ENCODE measurements around the gene NDUFS7. TPM values are rescaled to one million over a fixed set of nuclear protein-coding genes. Genes with fewer than 3 reads are reported as not detected.

Gene NDUFS7
- total and polyA plus RNA-seq, 2 donors (not counting 3 experiments of a cell fraction or from before 2014, with no cell fraction given), result 101 to 224 TPM

- dilution Hi-C loops (cut with MboI; ENCODE audit: extremely low pct_ligation_motif_present, low sequenced_read_pairs) (no loop called here), intact Hi-C loops (cut with micrococcal nuclease) (no loop called here)
- H3K9me1 ChIP-seq (replicated peaks; ENCODE audit: control insufficient read depth, extremely low read depth, insufficient read depth, low read length), result no peaks in the 10 kb centered on the region
- ChIA-PET CTCF (interaction anchor here (0.8 to 1.4 kb wide), 2 partner anchors 21 to 45 kb away, joined by 3 to 7 read pairs; no protein-coding TSS in a partner anchor), POLR2A (no interaction called here)
- DNase-seq (ENCODE audit: low read depth, low spot score) (peak; percentile 24), FAIRE-seq (no peak)
- H3K4me2 ChIP-seq (ENCODE audit: insufficient read depth, low read length), result peak overlapping the region; percentile 28
- peaks cover 0 to 25% of the 10 kb centered on the region in 2 experiments for H3K36me3 ChIP-seq (ENCODE audit: control insufficient read depth in 2 of 2, extremely low read depth in 1 of 2, insufficient read depth in 2 of 2, low read length in 2 of 2)
- peak overlapping the region; percentile 21 for H3K27ac ChIP-seq (ENCODE audit: insufficient read depth, low read depth, low read length)
- H2AFZ ChIP-seq (ENCODE audit: low read depth, low read length), result no peak overlapping the region
- no peaks in the 10 kb centered on the region for H4K20me1 ChIP-seq (replicated peaks; ENCODE audit: control insufficient read depth, extremely low read depth, insufficient read depth, low read length)
- no peak overlapping the region for H3K4me3 ChIP-seq (replicated peaks in 1 of 3; ENCODE audit: insufficient read depth in 1 of 3, low read depth in 1 of 3, low read length in 3 of 3)
- TF ChIP-seq CTCF (IDR thresholded peaks at IDR 0.05; ENCODE audit: extremely low read depth in 1 of 2, insufficient read depth in 1 of 2, low read depth in 1 of 2, low read length in 2 of 2), result no peak
- TF ChIP-seq FOS (IDR thresholded peaks at IDR 0.05; ENCODE audit: borderline replicate concordance, insufficient read depth, low read length), result no peak
- no peak overlapping the region for H3K9ac ChIP-seq (replicated peaks; ENCODE audit: extremely low read depth, insufficient read depth, low read length)
- H3K79me2 ChIP-seq (ENCODE audit: control insufficient read depth, insufficient read depth, low read length), result no peaks in the 10 kb centered on the region
- no peaks in the 10 kb centered on the region for H3K27me3 ChIP-seq (ENCODE audit: control insufficient read depth in 2 of 2, insufficient read depth in 2 of 2, low read length in 2 of 2)
- no TSS peak for BruUV-seq (replicated peaks)
- peaks cover 16% of the 10 kb centered on the region for H3K4me1 ChIP-seq (ENCODE audit: control insufficient read depth, extremely low read depth, insufficient read depth, low read length)
- no peaks in the 10 kb centered on the region for H3K9me3 ChIP-seq (replicated peaks; ENCODE audit: control insufficient read depth, insufficient read depth, low read length)
Measured at GRCh38 chr19:1360818-1361461, 22.8 kb upstream of the NDUFS7 start.

DNA sequence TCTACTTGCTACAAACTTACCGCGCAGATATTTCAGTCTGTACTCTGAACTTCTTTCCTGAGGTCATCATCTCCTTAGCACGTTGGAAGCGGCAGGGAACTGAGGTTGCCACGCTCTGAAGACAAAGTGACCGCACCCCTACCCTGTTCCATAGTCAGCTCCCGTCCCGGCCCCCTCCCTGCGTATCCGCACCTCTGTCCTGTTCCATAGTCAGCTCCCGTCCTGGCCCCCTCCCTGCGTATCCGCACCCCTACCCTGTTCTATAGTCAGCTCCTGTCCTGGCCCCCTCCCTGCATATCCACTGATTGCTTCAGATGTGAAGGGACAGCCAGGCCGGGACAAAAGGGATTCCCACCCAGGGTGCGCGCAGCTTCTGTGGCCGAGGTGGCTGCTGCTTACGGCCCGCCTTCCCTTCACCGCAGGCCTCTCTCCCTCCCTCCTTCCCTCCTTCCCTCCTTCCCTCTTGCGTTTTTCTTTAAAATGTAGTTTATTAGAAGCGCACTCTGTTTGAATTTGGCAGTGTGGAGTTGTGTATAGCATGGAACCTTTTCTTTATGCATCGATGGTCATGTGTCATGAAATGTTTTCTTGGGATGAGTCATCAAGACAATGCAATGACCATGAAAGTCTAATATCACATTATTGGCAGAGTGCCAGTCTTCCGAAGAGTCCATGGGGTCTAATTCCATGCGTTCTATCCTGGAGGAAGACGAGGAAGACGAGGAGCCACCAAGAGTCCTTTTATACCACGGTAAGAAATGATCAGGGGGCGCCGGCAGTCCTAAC lies 21.9 kb upstream of the NDUFS7 start:
- Histone ChIP-seq H4K20me1 (replicated peaks; ENCODE audit: control insufficient read depth, extremely low read depth, insufficient read depth, low read length) (no peaks in the 10 kb centered on the region), H2AFZ (ENCODE audit: low read depth, low read length) (no peak overlapping the region), H3K27me3 (ENCODE audit: control insufficient read depth in 2 of 2, insufficient read depth in 2 of 2, low read length in 2 of 2) (no peaks in the 10 kb centered on the region), H3K4me2 (ENCODE audit: insufficient read depth, low read length) (peak overlapping the region; percentile 28), H3K4me1 (ENCODE audit: control insufficient read depth, extremely low read depth, insufficient read depth, low read length) (peaks cover 8% of the 10 kb centered on the region), H3K27ac (ENCODE audit: insufficient read depth, low read depth, low read length) (peak overlapping the region; percentile 5), H3K9me1 (replicated peaks; ENCODE audit: control insufficient read depth, extremely low read depth, insufficient read depth, low read length) (no peaks in the 10 kb centered on the region), H3K4me3 (replicated peaks in 1 of 3; ENCODE audit: insufficient read depth in 1 of 3, low read depth in 1 of 3, low read length in 3 of 3) (no peak overlapping the region), H3K36me3 (ENCODE audit: control insufficient read depth in 2 of 2, extremely low read depth in 1 of 2, insufficient read depth in 2 of 2, low read length in 2 of 2) (peaks cover 0 to 31% of the 10 kb centered on the region in 2 experiments), H3K9ac (replicated peaks; ENCODE audit: extremely low read depth, insufficient read depth, low read length) (no peak overlapping the region), H3K79me2 (ENCODE audit: control insufficient read depth, insufficient read depth, low read length) (no peaks in the 10 kb centered on the region), H3K9me3 (replicated peaks; ENCODE audit: control insufficient read depth, insufficient read depth, low read length) (no peaks in the 10 kb centered on the region)
- DNase-seq (ENCODE audit: low read depth, low spot score), result peak; percentile 24
- FAIRE-seq, result peak; percentile 91
- intact Hi-C loops (cut with micrococcal nuclease), result no loop called here
- no TSS peak for BruUV-seq (replicated peaks)
- TF ChIP-seq GATA2 (IDR thresholded peaks at IDR 0.05; ENCODE audit: insufficient read depth, insufficient read length, low read depth, low read length) (no peak), FOS (IDR thresholded peaks at IDR 0.05; ENCODE audit: borderline replicate concordance, insufficient read depth, low read length) (peak; percentile 72), CTCF (IDR thresholded peaks at IDR 0.05; ENCODE audit: extremely low read depth in 1 of 2, insufficient read depth in 1 of 2, low read depth in 1 of 2, low read length in 2 of 2) (no peak), POLR2AphosphoS5 (IDR thresholded peaks at IDR 0.05; ENCODE audit: insufficient read depth, low read depth, low read length) (no peak), JUN (IDR thresholded peaks at IDR 0.05; ENCODE audit: borderline replicate concordance, insufficient read depth, insufficient read length, low read depth) (peak; percentile 93), MAX (IDR thresholded peaks at IDR 0.05; ENCODE audit: insufficient read depth, insufficient read length) (no peak), POLR2A (IDR thresholded peaks at IDR 0.05; ENCODE audit: low read depth, low read length) (no peak), EZH2 (IDR thresholded peaks at IDR 0.05; ENCODE audit: borderline replicate concordance, low read depth, low read length, severe bottlenecking) (no peak), MYC (IDR thresholded peaks at IDR 0.05; ENCODE audit: low read depth, low read length) (no peak)
- dilution Hi-C loops (cut with MboI; ENCODE audit: extremely low pct_ligation_motif_present, low sequenced_read_pairs), result no loop called here
- ChIA-PET CTCF (interaction anchor here (0.8 kb wide), 1 partner anchor 20 kb away, joined by 3 read pairs; no protein-coding TSS in a partner anchor), POLR2A (no interaction called here)
